ENCODE measurements around the gene SYTL3.

- TF ChIP-seq CTCF (IDR thresholded peaks at IDR 0.05) (no peak), POLR2A (IDR thresholded peaks at IDR 0.05; ENCODE audit: low read depth) (no peak)
Observed at GRCh38 chr6:158647501-158647900, 2.4 kb upstream of the SYTL3 start.
